SU-DHL-6 (cell line): ENCODE measurements around the gene SLC25A20.

Source experiments
- H2AFZ ChIP-seq: fragments of 200-600 bp; sonication (generic); 2 replicates; pipeline ENCODE4 v1.6.1; 2014; ENCODE audit warnings: low read depth, mild to moderate bottlenecking, moderate library complexity, mixed read lengths, antibody characterized with exemption, low read length; ENCODE audit not compliant: severe bottlenecking
- H3F3A ChIP-seq: fragments of 200-600 bp; shearing (Covaris generic); 2 replicates; pipeline ENCODE4 v1.6.0; 2016; ENCODE audit warnings: antibody characterized with exemption, mild to moderate bottlenecking; ENCODE audit not compliant: insufficient read depth
- H3K27ac ChIP-seq: fragments of 200-600 bp; sonication (generic); 2 replicates; pipeline ENCODE4 v1.5.1; 2016; ENCODE audit warnings: low read depth, mild to moderate bottlenecking, low read length, moderate library complexity, mixed read lengths
- H3K27me3 ChIP-seq: fragments of 200-600 bp; sonication (generic), shearing (Covaris generic); 2 replicates; pipeline ENCODE4 v1.6.0; 2014; ENCODE audit warnings: mild to moderate bottlenecking, low read length
- H3K36me3 ChIP-seq: fragments of 200-600 bp; sonication (generic); 2 replicates; pipeline ENCODE4 v1.6.1; 2014; ENCODE audit warnings: mild to moderate bottlenecking, low read length, mixed read lengths
- H3K4me2 ChIP-seq: fragments of 300-600, 200-600 bp; shearing (Covaris generic), sonication (generic); 2 replicates; pipeline ENCODE4 v1.6.0; 2014; ENCODE audit warnings: low read length, low read depth, mild to moderate bottlenecking; ENCODE audit not compliant: poor library complexity, severe bottlenecking
- H3K4me3 ChIP-seq: fragments of 200-600 bp; sonication (generic); 2 replicates; pipeline ENCODE4 v1.5.1; 2014; ENCODE audit warnings: antibody characterized with exemption, low read length, mild to moderate bottlenecking, mixed read lengths; ENCODE audit not compliant: insufficient read depth, poor library complexity, severe bottlenecking
- H3K79me2 ChIP-seq: fragments of 200-600 bp; sonication (generic); 2 replicates; pipeline ENCODE4 v1.6.1; 2014; ENCODE audit warnings: mild to moderate bottlenecking, low read length, moderate library complexity; ENCODE audit not compliant: insufficient read depth
- H3K9ac ChIP-seq: fragments of 200-600 bp; sonication (generic); 2 replicates; pipeline ENCODE4 v1.7.0; 2014; ENCODE audit warnings: mild to moderate bottlenecking, low read length
- H3K9me2 ChIP-seq: fragments of 200-600 bp; sonication (generic); replicated peaks from 2 replicates; pipeline ENCODE4 v1.6.1; 2014; ENCODE audit warnings: low read length; ENCODE audit not compliant: insufficient read depth
- H3K9me3 ChIP-seq: fragments of 200-600 bp; sonication (generic); 2 replicates; pipeline ENCODE4 v1.6.1; 2014; ENCODE audit warnings: low read length, mixed read lengths; ENCODE audit not compliant: insufficient read depth
- H4K20me1 ChIP-seq: fragments of 200-600 bp; sonication (generic); 2 replicates; pipeline ENCODE4 v1.6.1; 2014; ENCODE audit warnings: low read depth, mild to moderate bottlenecking, antibody characterized with exemption, low read length, moderate library complexity, mixed read lengths
- CTCF ChIP-seq: fragments of 200-600 bp; sonication (generic); IDR thresholded peaks from one replicate; pipeline ENCODE4 v1.5.1; 2017; ENCODE audit warnings: antibody characterized with exemption, mild to moderate bottlenecking, low read length, moderate library complexity; ENCODE audit not compliant: insufficient read depth, poor library complexity, severe bottlenecking
- EZH2phosphoT487 ChIP-seq: fragments of 200-600 bp; sonication (generic), shearing (Covaris generic); conservative IDR thresholded peaks from 2 replicates; pipeline ENCODE4 v1.6.1; 2018; ENCODE audit warnings: mild to moderate bottlenecking, antibody characterized with exemption, low read length, moderate library complexity, mixed read lengths

The SLC25A20 gene

GRCh38 chr3:48863122-48863521 is 35.6 kb downstream of the SLC25A20 start:
- Histone ChIP-seq H3K27me3 (no peaks in the 10 kb centered on the region), H2AFZ (no peak overlapping the region), H3F3A (no peaks in the 10 kb centered on the region), H3K27ac (no peak overlapping the region), H3K36me3 (no peaks in the 10 kb centered on the region), H3K79me2 (no peaks in the 10 kb centered on the region), H3K9ac (no peak overlapping the region), H4K20me1 (no peaks in the 10 kb centered on the region), H3K4me2 (no peak overlapping the region), H3K9me3 (no peaks in the 10 kb centered on the region), H3K4me3 (no peak overlapping the region), H3K9me2 (no peaks in the 10 kb centered on the region)
- TF ChIP-seq CTCF (no peak), EZH2phosphoT487 (no peak)

- no peak overlapping the region for H3K27ac ChIP-seq
- no peak overlapping the region for H3K9ac ChIP-seq
- no peak overlapping the region for H3K4me3 ChIP-seq
- H3K36me3 ChIP-seq, result no peaks in the 10 kb centered on the region
- H4K20me1 ChIP-seq, result no peaks in the 10 kb centered on the region
- H3K4me2 ChIP-seq, result no peak overlapping the region
- H3K9me2 ChIP-seq, result no peaks in the 10 kb centered on the region
- no peaks in the 10 kb centered on the region for H3K27me3 ChIP-seq
- H3K9me3 ChIP-seq, result no peaks in the 10 kb centered on the region
- no peaks in the 10 kb centered on the region for H3F3A ChIP-seq
- no peak for TF ChIP-seq CTCF
- TF ChIP-seq EZH2phosphoT487, result no peak
- H3K79me2 ChIP-seq, result no peaks in the 10 kb centered on the region
- no peak overlapping the region for H2AFZ ChIP-seq
Measured at GRCh38 chr3:48859206-48859605, 39.5 kb downstream of the SLC25A20 start.

GRCh38 chr3:48858709-48859108 is 40.0 kb downstream of the SLC25A20 start:
- Histone ChIP-seq H3K9ac (no peak overlapping the region), H3K9me2 (no peaks in the 10 kb centered on the region), H3K27me3 (no peaks in the 10 kb centered on the region), H3F3A (no peaks in the 10 kb centered on the region), H3K36me3 (no peaks in the 10 kb centered on the region), H2AFZ (no peak overlapping the region), H4K20me1 (no peaks in the 10 kb centered on the region), H3K27ac (no peak overlapping the region), H3K4me2 (no peak overlapping the region), H3K9me3 (no peaks in the 10 kb centered on the region), H3K4me3 (no peak overlapping the region), H3K79me2 (no peaks in the 10 kb centered on the region)
- no peak for TF ChIP-seq EZH2phosphoT487
- TF ChIP-seq CTCF, result no peak
